Keratinocyte (primary cell): ENCODE results near the gene AIG1. TPM values are rescaled to one million over a fixed set of nuclear protein-coding genes. Genes with fewer than 3 reads are reported as not detected.

Source experiments
- DNase-seq: peaks from one replicate; pipeline ENCODE4 v3.0.0-alpha.2; 2011; ENCODE audit warnings: low read depth, missing footprints, low spot score
- FAIRE-seq: peaks from 2 replicates; lab custom pipeline; 2011; peaks lifted over from hg19 to GRCh38; lab: Jason Lieb, UNC
- H2AFZ ChIP-seq: 2 replicates; pipeline ENCODE4 v1.6.0; 2012; ENCODE audit warnings: low read length, control low read depth, inconsistent platforms; ENCODE audit not compliant: control insufficient read depth
- H3K27ac ChIP-seq: 2 replicates; pipeline ENCODE4 v1.5.1; 2011; ENCODE audit warnings: low read length; ENCODE audit not compliant: control insufficient read depth, insufficient read depth
- H3K27me3 ChIP-seq: 3 replicates; pipeline ENCODE4 v1.6.0; 2011; ENCODE audit warnings: low read length; ENCODE audit not compliant: control insufficient read depth, insufficient read depth; ENCODE audit errors: extremely low read depth
- H3K36me3 ChIP-seq, 2 experiments: 2 replicates in 1 of 2; 3 replicates in 1 of 2; pipeline ENCODE4 v1.5.1; 2011; ENCODE audit warnings: low read length in 2 of 2, mild to moderate bottlenecking in 1 of 2; ENCODE audit not compliant: control insufficient read depth in 2 of 2, insufficient read depth in 2 of 2; ENCODE audit errors: extremely low read depth in 1 of 2
- H3K4me1 ChIP-seq: 3 replicates; pipeline ENCODE4 v1.5.1; 2011; ENCODE audit warnings: low read length; ENCODE audit not compliant: control insufficient read depth, insufficient read depth; ENCODE audit errors: extremely low read depth
- H3K4me2 ChIP-seq: 3 replicates; pipeline ENCODE4 v1.6.0; 2011; ENCODE audit warnings: low read depth, low read length; ENCODE audit not compliant: control insufficient read depth, insufficient read depth; ENCODE audit errors: extremely low read depth
- H3K4me3 ChIP-seq, 3 experiments: fragments of 200-600 bp in 1 of 3; sonication (generic) in 1 of 3; 2 replicates in 2 of 3; 3 replicates in 1 of 3; pipeline ENCODE4 v1.5.1; 2011 to 2016; ENCODE audit warnings: low read length in 3 of 3, mild to moderate bottlenecking in 3 of 3, control low read depth in 2 of 3, inconsistent platforms in 1 of 3, low read depth in 1 of 3, mixed read lengths in 1 of 3, mixed run types in 1 of 3, moderate library complexity in 1 of 3; ENCODE audit not compliant: control insufficient read depth in 2 of 3, insufficient read depth in 2 of 3; ENCODE audit errors: extremely low read depth in 1 of 3
- H3K79me2 ChIP-seq: 2 replicates; pipeline ENCODE4 v1.6.0; 2012; ENCODE audit warnings: low read length; ENCODE audit not compliant: control insufficient read depth, insufficient read depth
- H3K9ac ChIP-seq: 3 replicates; pipeline ENCODE4 v1.6.0; 2011; ENCODE audit warnings: low read length; ENCODE audit not compliant: control insufficient read depth, insufficient read depth; ENCODE audit errors: extremely low read depth
- H3K9me1 ChIP-seq: 3 replicates; pipeline ENCODE4 v1.6.0; 2011; ENCODE audit warnings: low read length; ENCODE audit not compliant: control insufficient read depth, insufficient read depth; ENCODE audit errors: extremely low read depth
- H3K9me3 ChIP-seq: 2 replicates; pipeline ENCODE4 v1.5.1; 2012; ENCODE audit warnings: low read depth, low read length; ENCODE audit not compliant: control insufficient read depth
- H4K20me1 ChIP-seq: 3 replicates; pipeline ENCODE4 v1.6.0; 2011; ENCODE audit warnings: low read length; ENCODE audit not compliant: control insufficient read depth, insufficient read depth; ENCODE audit errors: extremely low read depth
- CTCF ChIP-seq, 3 experiments: IDR thresholded peaks in 1 of 3; conservative IDR thresholded peaks in 1 of 3; optimal IDR thresholded peaks in 1 of 3; 2 replicates in 2 of 3; 3 replicates in 1 of 3; pipeline versions ENCODE3 to v1.5.1; 2011; ENCODE audit warnings: low read length in 3 of 3, mild to moderate bottlenecking in 3 of 3, moderate library complexity in 2 of 3, control low read depth in 1 of 3, inconsistent platforms in 1 of 3; ENCODE audit not compliant: insufficient read depth in 2 of 3; ENCODE audit errors: extremely low read depth in 1 of 3
- EZH2 ChIP-seq: IDR thresholded peaks from one replicate; pipeline ENCODE4 v1.6.1; 2012; ENCODE audit warnings: inconsistent platforms, mild to moderate bottlenecking, low read length, moderate library complexity
- dilution Hi-C: fragments of 300-500 bp; cut with MboI; formaldehyde crosslinking; loops from one replicate; pipeline ENCODE4 v1.7.0; 2020; ENCODE audit warnings: low sequenced_read_pairs; ENCODE audit not compliant: extremely low pct_ligation_motif_present
- polyA plus RNA-seq, 5 experiments: library from polyadenylated mRNA; depleted of rRNA in 3 of 5; stranded (reverse) in 3 of 5; stranded (forward) in 1 of 5; unstranded in 1 of 5; fragments of >200 nt; gene quantifications; 1 replicate in 1 of 5; 2 replicates in 3 of 5; 3 replicates in 1 of 5; pipeline versions ENCODE4 v1.2.1 to v1.2.3, GENCODE V29; 2011 to 2012; ENCODE audit warnings: missing spikeins in 2 of 5, low read depth in 1 of 5, low replicate concordance in 1 of 5

AIG1 gene
- polyA plus RNA-seq, 1 donor (not counting 4 experiments of a cell fraction or from before 2014, with no cell fraction given) = 77.1 TPM

DNA sequence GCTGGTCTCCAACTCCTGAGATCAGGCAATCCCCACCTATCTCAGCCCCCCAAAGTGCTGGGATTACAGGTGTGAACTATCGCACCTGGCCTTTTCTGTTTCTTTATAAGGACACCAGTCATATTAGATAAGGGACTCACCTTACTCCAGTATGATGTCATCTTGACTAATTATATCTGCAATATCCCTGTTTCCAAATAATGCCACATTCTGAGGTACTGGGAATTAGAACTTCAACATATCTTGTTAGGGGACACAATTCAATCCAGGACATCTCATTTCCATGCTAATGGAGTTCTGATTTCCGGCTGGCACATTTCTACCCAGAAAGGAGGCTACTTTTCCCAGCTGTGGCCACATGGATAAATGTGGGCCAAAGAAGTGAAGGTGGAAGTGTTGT, 6.4 kb upstream of the AIG1 start:
- FAIRE-seq (no peak), DNase-seq (no peak)
- H4K20me1 ChIP-seq = no peaks in the 10 kb centered on the region
- no peak for TF ChIP-seq CTCF (optimal IDR thresholded peaks at IDR 0.05 in 1 of 3, IDR thresholded peaks at IDR 0.05 in 1 of 3, conservative IDR thresholded peaks at IDR 0.05 in 1 of 3; ENCODE audit: extremely low read depth in 1 of 3, insufficient read depth in 2 of 3, low read length in 3 of 3)
- no peak for TF ChIP-seq EZH2
- peaks cover 14% of the 10 kb centered on the region for H3K4me1 ChIP-seq
- H3K9me1 ChIP-seq = no peaks in the 10 kb centered on the region
- no peaks in the 10 kb centered on the region for H3K9me3 ChIP-seq
- dilution Hi-C loops = no loop called here
- no peak overlapping the region for H2AFZ ChIP-seq
- H3K9ac ChIP-seq = no peak overlapping the region
- H3K79me2 ChIP-seq = no peaks in the 10 kb centered on the region
- peaks cover 0 to 1% of the 10 kb centered on the region in 2 experiments for H3K36me3 ChIP-seq
- no peaks in the 10 kb centered on the region for H3K27me3 ChIP-seq
- H3K4me3 ChIP-seq = no peak overlapping the region
- no peak overlapping the region for H3K27ac ChIP-seq
- H3K4me2 ChIP-seq = no peak overlapping the region

GRCh38 chr6:143055213-143055612, 5.5 kb upstream of the AIG1 start:
- no peak overlapping the region for H2AFZ ChIP-seq
- dilution Hi-C loops = no loop called here
- FAIRE-seq = no peak

More at GRCh38 chr6:143055213-143055612, 5.5 kb upstream of the AIG1 start:
- H3K9me3 ChIP-seq = no peaks in the 10 kb centered on the region
- peaks cover 15% of the 10 kb centered on the region for H3K4me1 ChIP-seq
- H3K27me3 ChIP-seq = no peaks in the 10 kb centered on the region
- no peak overlapping the region for H3K4me2 ChIP-seq
- no peaks in the 10 kb centered on the region for H3K79me2 ChIP-seq
- H3K9me1 ChIP-seq = no peaks in the 10 kb centered on the region
- DNase-seq = no peak
- H3K9ac ChIP-seq = no peak overlapping the region
- H3K36me3 ChIP-seq = peaks cover 0 to 1% of the 10 kb centered on the region in 2 experiments
- H3K27ac ChIP-seq = no peak overlapping the region
- no peaks in the 10 kb centered on the region for H4K20me1 ChIP-seq
- H3K4me3 ChIP-seq = no peak overlapping the region
- TF ChIP-seq EZH2 (no peak), CTCF (optimal IDR thresholded peaks at IDR 0.05 in 1 of 3, IDR thresholded peaks at IDR 0.05 in 1 of 3, conservative IDR thresholded peaks at IDR 0.05 in 1 of 3; ENCODE audit: extremely low read depth in 1 of 3, insufficient read depth in 2 of 3, low read length in 3 of 3) (no peak)
